ENCODE data around the gene ZNF581.

ZNF581 gene
- long read RNA-seq, transcript ZNF581-201 (2 exons, 1,298 nt) = major isoform, 732 of 747 reads
- long read RNA-seq, transcript ZNF581-204 (2 exons, 1,100 nt) = minor isoform, 11 of 747 reads
- long read RNA-seq, partial matches to known transcripts = 1 of 747 reads
- long read RNA-seq, other reads (novel, unspliced or antisense) = 2 of 747 reads

GRCh38 chr19:55643003-55643886, at the start of gene ZNF581:
Gene ZNF581, plus strand, starts transcription at chr19:55643649. Its CDS starts 923 bp downstream, at chr19:55644572.
- peak within 1 kb of the TSS; percentile 91 for H3K4me3 ChIP-seq (replicated peaks; ENCODE audit: insufficient read depth, low read length)

GRCh38 chr19:55594996-55595545, 48.4 kb upstream of the ZNF581 start:
- TF ChIP-seq POLR2AphosphoS5 (IDR thresholded peaks at IDR 0.05; ENCODE audit: low read depth) = no peak
- TF ChIP-seq REST (IDR thresholded peaks at IDR 0.05; ENCODE audit: insufficient replicate concordance, low read depth) = no peak
- TF ChIP-seq GABPA (IDR thresholded peaks at IDR 0.05; ENCODE audit: low read depth) = no peak
- TF ChIP-seq CTCF (IDR thresholded peaks at IDR 0.05; ENCODE audit: insufficient read depth, low read length) = no peak
- TF ChIP-seq SPI1 (IDR thresholded peaks at IDR 0.05; ENCODE audit: borderline replicate concordance, low read depth) = no peak
- H3K4me3 ChIP-seq (replicated peaks; ENCODE audit: insufficient read depth, low read length) = no peak overlapping the region
- no peaks in the 10 kb centered on the region for H3K27me3 ChIP-seq (ENCODE audit: insufficient read depth, poor library complexity, severe bottlenecking)
- no peak overlapping the region for H3K27ac ChIP-seq (replicated peaks)
- no peak for DNase-seq (ENCODE audit: low read depth in 1 of 2, low spot score in 1 of 2)

More at GRCh38 chr19:55643003-55643886, at the start of gene ZNF581:
- Histone ChIP-seq H3K27ac (replicated peaks) (peak within 1 kb of the TSS; percentile 79), H3K27me3 (ENCODE audit: insufficient read depth, poor library complexity, severe bottlenecking) (no peaks in the 10 kb centered on the region)
- peak in 1 of 2 experiments; percentile 80 for DNase-seq (ENCODE audit: low read depth in 1 of 2, low spot score in 1 of 2)
- TF ChIP-seq GABPA (IDR thresholded peaks at IDR 0.05; ENCODE audit: low read depth) (peak; percentile 91), SPI1 (IDR thresholded peaks at IDR 0.05; ENCODE audit: borderline replicate concordance, low read depth) (no peak), CTCF (IDR thresholded peaks at IDR 0.05; ENCODE audit: insufficient read depth, low read length) (no peak), REST (IDR thresholded peaks at IDR 0.05; ENCODE audit: insufficient replicate concordance, low read depth) (no peak), POLR2AphosphoS5 (IDR thresholded peaks at IDR 0.05; ENCODE audit: low read depth) (peak; percentile 79)

- TF ChIP-seq GABPA (IDR thresholded peaks at IDR 0.05; ENCODE audit: low read depth) (no peak), CTCF (IDR thresholded peaks at IDR 0.05; ENCODE audit: insufficient read depth, low read length) (no peak), REST (IDR thresholded peaks at IDR 0.05; ENCODE audit: insufficient replicate concordance, low read depth) (no peak), SPI1 (IDR thresholded peaks at IDR 0.05; ENCODE audit: borderline replicate concordance, low read depth) (no peak), POLR2AphosphoS5 (IDR thresholded peaks at IDR 0.05; ENCODE audit: low read depth) (no peak)
- no peaks in the 10 kb centered on the region for H3K27me3 ChIP-seq (ENCODE audit: insufficient read depth, poor library complexity, severe bottlenecking)
- no peak overlapping the region for H3K27ac ChIP-seq (replicated peaks)
- H3K4me3 ChIP-seq (replicated peaks; ENCODE audit: insufficient read depth, low read length) = no peak overlapping the region
- DNase-seq (ENCODE audit: low read depth in 1 of 2, low spot score in 1 of 2) = no peak
Observed at GRCh38 chr19:55596304-55596703, 47.1 kb upstream of the ZNF581 start.
